WERI-Rb-1 (cell line): Measurements from ENCODE around the gene HAUS8.
A peak's percentile ranks its signal among the peaks of the same experiment; 100 is the strongest.

Experiments
- DNase-seq: peaks from one replicate; pipeline ENCODE4 v3.0.0-alpha.2; 2020
- H3K27ac ChIP-seq: fragments of 250-450 bp; sonication (Bioruptor Pico); 2 replicates; pipeline ENCODE4 v1.5.1; 2020; ENCODE audit warnings: mild to moderate bottlenecking, moderate library complexity
- H3K27me3 ChIP-seq: fragments of 250-450 bp; sonication (Bioruptor Pico); 2 replicates; pipeline ENCODE4 v1.5.1; 2021; ENCODE audit warnings: mild to moderate bottlenecking, low read depth, moderate library complexity; ENCODE audit not compliant: insufficient read depth, severe bottlenecking
- H3K36me3 ChIP-seq: fragments of 250-450 bp; sonication (Bioruptor Pico); 2 replicates; pipeline ENCODE4 v1.5.1; 2020; ENCODE audit warnings: mild to moderate bottlenecking, moderate library complexity
- H3K4me3 ChIP-seq: 2 replicates; pipeline ENCODE4 v1.5.1; 2011; ENCODE audit warnings: low read depth, mild to moderate bottlenecking, control low read depth, low read length
- H3K9me3 ChIP-seq: fragments of 250-450 bp; sonication (Bioruptor Pico); 2 replicates; pipeline ENCODE4 v1.5.1; 2021; ENCODE audit warnings: mild to moderate bottlenecking, moderate library complexity; ENCODE audit not compliant: severe bottlenecking
- CTCF ChIP-seq: IDR thresholded peaks from 2 replicates; pipeline ENCODE4 v1.5.1; 2011; ENCODE audit warnings: low read depth, mild to moderate bottlenecking, control low read depth, inconsistent platforms, low read length

The HAUS8 gene

DNA sequence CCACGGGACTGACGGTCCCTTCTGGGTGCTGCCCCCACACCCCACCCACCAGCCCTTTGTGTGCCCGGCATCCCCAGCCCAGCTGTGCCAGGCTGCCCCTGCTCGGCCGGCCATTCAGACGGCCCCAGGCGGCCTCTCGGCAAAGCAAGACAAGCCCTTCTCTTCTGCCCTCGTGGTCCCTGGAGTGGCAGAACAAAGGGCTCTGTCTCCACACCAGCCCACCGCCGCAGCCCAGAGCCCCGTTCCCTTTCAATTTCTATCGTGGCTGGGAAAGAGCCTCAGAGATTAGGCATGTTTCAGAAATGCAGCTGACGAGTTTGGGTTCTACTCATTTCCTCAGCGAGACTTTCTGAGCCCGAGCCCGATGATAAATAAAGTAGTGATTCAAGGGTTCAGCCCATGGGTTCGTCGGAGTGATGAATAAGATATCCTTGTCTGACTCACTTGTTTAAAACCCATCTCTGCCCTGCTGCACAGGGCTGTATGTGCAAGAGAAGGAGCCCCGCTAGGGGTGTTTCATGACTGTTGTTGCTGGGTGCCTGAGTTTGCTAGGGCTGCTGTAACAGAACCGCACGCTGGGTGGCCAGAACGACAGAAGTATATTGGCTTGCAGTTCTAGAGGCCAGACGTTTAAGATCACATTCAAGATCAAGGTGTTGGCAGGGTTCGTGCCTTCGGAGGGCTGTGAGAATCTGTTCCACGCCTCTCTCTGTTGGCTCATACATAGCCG is 4.6 kb upstream of the HAUS8 start:
- peak overlapping the region; percentile 82 for H3K27ac ChIP-seq
- no peaks in the 10 kb centered on the region for H3K9me3 ChIP-seq

DNA sequence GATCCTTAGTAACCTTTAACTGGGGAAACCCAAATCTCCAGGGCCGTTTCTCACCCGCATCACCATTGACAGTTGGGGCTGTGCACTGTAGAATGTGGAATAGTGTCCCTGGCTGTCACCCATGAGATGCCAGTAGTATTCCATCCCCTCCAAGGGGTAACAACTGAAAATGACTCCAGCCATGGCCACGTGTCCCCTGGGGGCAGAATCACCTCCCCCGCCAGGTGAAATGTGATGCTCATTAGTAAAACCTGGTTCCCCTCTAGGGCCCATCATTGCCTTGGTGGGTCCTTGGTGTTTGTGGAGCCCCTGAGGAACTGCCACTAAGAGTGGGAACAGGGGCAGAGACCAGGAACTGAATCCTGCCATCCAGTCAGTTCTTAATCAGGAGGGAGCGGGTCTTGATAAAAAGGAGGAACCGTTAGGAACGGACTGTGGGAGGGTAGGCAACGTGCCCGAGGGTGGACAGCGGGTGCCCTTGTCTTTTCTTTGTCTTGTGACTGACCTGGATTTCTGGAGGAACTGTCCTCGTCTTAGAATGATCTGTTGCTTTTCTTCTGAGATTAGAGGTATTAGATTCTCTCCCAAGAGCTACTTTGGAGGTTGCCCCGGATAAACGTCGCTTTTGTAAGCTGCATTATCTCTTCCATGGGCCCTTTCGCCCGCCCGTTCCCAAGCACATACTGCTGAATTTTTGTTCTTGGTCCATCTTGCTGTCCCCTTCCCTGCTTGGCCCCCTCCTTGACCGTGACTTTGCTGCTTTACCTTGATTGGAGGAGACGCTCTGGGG is 3.9 kb upstream of the HAUS8 start:
- Histone ChIP-seq H3K36me3 (peaks cover 5% of the 10 kb centered on the region; the same call in 1 of the 2 replicates), H3K9me3 (no peaks in the 10 kb centered on the region), H3K27ac (peak overlapping the region; percentile 82), H3K4me3 (peak overlapping the region; percentile 53), H3K27me3 (no peaks in the 10 kb centered on the region)
- TF ChIP-seq CTCF, result no peak
- peak; percentile 65 for DNase-seq

More for the DNA sequence above, 4.6 kb upstream of the HAUS8 start:
- TF ChIP-seq CTCF, result peak; percentile 60
- H3K27me3 ChIP-seq, result no peaks in the 10 kb centered on the region
- peak; percentile 79 for DNase-seq
- H3K36me3 ChIP-seq, result peaks cover 5% of the 10 kb centered on the region; the same call in 1 of the 2 replicates
- H3K4me3 ChIP-seq, result peak overlapping the region; percentile 53

- Histone ChIP-seq H3K4me3 (no peak overlapping the region), H3K27ac (peak overlapping the region; percentile 82), H3K36me3 (peaks cover 9% of the 10 kb centered on the region)
Measured at GRCh38 chr19:17078036-17078919, 3.0 kb upstream of the HAUS8 start.

GRCh38 chr19:17077447-17078028 is 2.3 kb upstream of the HAUS8 start:
- peaks cover 16% of the 10 kb centered on the region for H3K36me3 ChIP-seq
- H3K27ac ChIP-seq, result no peak overlapping the region
- DNase-seq, result no peak
- no peak overlapping the region for H3K4me3 ChIP-seq
- TF ChIP-seq CTCF, result no peak
- no peaks in the 10 kb centered on the region for H3K9me3 ChIP-seq
- no peaks in the 10 kb centered on the region for H3K27me3 ChIP-seq

More at GRCh38 chr19:17078036-17078919, 3.0 kb upstream of the HAUS8 start:
- peak; percentile 44 for DNase-seq
- Histone ChIP-seq H3K9me3 (no peaks in the 10 kb centered on the region), H3K27me3 (no peaks in the 10 kb centered on the region)
- TF ChIP-seq CTCF, result no peak

DNA sequence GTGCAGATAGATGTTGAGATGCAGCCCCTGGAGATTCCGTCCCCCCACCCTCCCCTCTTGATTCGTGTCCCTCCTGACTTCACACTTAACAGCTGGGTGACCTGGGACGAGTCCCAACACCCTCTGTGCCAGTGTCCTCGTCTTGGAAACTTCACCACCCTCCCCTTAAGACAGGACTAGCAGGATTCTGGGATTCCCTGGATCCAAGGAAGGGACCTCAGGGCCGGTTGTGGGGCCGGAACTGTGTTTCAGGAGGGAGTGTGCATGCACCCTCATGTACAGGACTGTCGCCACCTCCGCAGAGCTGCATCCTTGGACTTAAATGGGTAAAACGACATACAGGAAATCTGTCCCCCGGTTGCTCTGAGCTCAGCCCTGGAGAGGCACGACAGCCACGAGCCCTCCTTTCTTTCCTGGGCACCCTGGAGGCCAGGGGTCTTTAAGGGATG is 1.3 kb upstream of the HAUS8 start:
- Histone ChIP-seq H3K36me3 (peaks cover 24% of the 10 kb centered on the region), H3K9me3 (no peaks in the 10 kb centered on the region), H3K4me3 (peak overlapping the region; percentile 79), H3K27me3 (no peaks in the 10 kb centered on the region), H3K27ac (peak overlapping the region; percentile 77)
- no peak for DNase-seq
- no peak for TF ChIP-seq CTCF
